ENCODE measurements around the gene JUP.

DNA sequence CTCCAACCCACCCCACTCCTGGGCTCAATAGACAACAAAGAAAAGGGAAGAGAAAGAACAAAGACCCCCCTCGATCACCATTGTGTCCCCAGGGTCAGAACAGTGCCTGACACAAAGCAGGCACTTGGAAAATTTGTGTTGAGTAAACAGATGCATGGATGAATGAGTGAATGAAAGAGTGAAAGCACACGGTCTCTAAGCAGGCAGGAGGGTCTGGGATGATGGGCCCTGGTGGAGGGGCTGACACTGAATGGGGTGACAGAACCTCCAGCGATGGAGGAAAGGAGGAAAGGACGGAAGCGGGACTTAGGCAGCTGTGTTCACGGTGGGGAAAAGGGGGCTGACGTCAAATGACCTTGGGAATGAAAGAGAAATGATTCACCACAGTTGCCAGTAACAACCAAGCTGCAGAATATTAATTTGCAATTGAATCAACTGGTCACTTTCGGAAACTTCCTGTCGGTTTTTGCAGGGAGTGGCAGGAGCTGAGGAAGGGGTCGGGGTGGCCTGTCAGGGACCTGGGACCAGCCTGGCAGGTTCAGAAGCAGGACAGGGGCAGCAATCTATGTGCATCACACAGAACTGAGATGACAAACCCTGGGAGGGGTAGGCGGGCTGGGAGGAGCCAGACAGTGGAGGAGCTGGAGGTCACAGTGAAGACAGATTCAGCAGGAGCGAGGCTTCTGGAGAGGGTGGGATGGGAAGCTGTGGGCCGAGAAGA, 81.1 kb downstream of the JUP start:
- TF ChIP-seq, protein P1, sequence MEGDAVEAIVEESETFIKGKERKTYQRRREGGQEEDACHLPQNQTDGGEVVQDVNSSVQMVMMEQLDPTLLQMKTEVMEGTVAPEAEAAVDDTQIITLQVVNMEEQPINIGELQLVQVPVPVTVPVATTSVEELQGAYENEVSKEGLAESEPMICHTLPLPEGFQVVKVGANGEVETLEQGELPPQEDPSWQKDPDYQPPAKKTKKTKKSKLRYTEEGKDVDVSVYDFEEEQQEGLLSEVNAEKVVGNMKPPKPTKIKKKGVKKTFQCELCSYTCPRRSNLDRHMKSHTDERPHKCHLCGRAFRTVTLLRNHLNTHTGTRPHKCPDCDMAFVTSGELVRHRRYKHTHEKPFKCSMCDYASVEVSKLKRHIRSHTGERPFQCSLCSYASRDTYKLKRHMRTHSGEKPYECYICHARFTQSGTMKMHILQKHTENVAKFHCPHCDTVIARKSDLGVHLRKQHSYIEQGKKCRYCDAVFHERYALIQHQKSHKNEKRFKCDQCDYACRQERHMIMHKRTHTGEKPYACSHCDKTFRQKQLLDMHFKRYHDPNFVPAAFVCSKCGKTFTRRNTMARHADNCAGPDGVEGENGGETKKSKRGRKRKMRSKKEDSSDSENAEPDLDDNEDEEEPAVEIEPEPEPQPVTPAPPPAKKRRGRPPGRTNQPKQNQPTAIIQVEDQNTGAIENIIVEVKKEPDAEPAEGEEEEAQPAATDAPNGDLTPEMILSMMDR (IDR thresholded peaks at IDR 0.05): no peak
- TF ChIP-seq EZH2 (IDR thresholded peaks at IDR 0.05): no peak
